Ectodermal cell (in vitro differentiated cells): ENCODE data around the gene KLHL5.

Experiments used
- H3K27ac ChIP-seq: 2 replicates; pipeline ENCODE4 v1.7.0; 2013; ENCODE audit warnings: mild to moderate bottlenecking, low read depth, low read length; ENCODE audit not compliant: insufficient read depth, poor library complexity, severe bottlenecking
- H3K27me3 ChIP-seq: 2 replicates; pipeline ENCODE4 v1.7.0; 2013; ENCODE audit warnings: mild to moderate bottlenecking, low read length; ENCODE audit not compliant: insufficient read depth, control insufficient read depth, poor library complexity, severe bottlenecking
- H3K36me3 ChIP-seq: one replicate; pipeline ENCODE4 v1.7.0; 2013; ENCODE audit warnings: low read length; ENCODE audit not compliant: control insufficient read depth, insufficient read depth
- H3K4me1 ChIP-seq: one replicate; pipeline ENCODE4 v1.7.0; 2013; ENCODE audit warnings: low read length; ENCODE audit not compliant: control insufficient read depth, insufficient read depth
- H3K4me3 ChIP-seq: 2 replicates; pipeline ENCODE4 v1.7.0; 2013; ENCODE audit warnings: low read depth, low read length, control low read depth; ENCODE audit not compliant: insufficient read depth
- H3K9me3 ChIP-seq: 2 replicates; pipeline ENCODE4 v1.7.0; 2013; ENCODE audit warnings: mild to moderate bottlenecking, low read length, moderate library complexity; ENCODE audit not compliant: control insufficient read depth
- WGBS, 2 experiments: methylation state at CpG; one replicate each; pipeline ENCODE4 v1.1.7; 2013; ENCODE audit warnings: missing lambda C conversion rate in 2 of 2; 5-methylcytosine and 5-hydroxymethylcytosine counted together

Gene KLHL5

DNA sequence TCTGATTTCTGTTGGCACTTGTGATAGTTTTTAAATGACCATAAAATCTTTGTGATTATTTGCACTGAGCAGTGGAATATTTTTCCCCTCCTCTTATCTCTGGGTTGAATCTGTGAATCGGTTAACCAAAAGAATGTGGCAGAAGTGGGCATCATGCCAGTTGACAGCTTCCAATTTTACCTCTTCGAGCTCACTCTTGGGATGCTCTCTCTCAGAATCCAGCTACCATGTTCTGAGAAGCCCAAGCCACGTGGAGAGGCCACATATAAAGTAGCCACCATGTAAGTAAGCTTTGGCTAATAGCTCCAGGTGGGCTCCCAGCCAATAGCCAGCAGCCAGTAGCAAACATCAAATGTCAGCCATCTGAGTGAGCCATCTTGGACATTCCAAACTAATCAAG lies 107.4 kb downstream of the KLHL5 start:
- H3K9me3 ChIP-seq = no peaks in the 10 kb centered on the region
- 84 to 87% methylated on average over 3 of the region's 3 CpGs for WGBS, 2 experiments
- no peak overlapping the region for H3K4me3 ChIP-seq
- H3K36me3 ChIP-seq = no peaks in the 10 kb centered on the region
- H3K27ac ChIP-seq = no peak overlapping the region
- no peaks in the 10 kb centered on the region for H3K27me3 ChIP-seq
- no peaks in the 10 kb centered on the region for H3K4me1 ChIP-seq

- Histone ChIP-seq H3K4me1 (no peaks in the 10 kb centered on the region), H3K27ac (no peak overlapping the region), H3K27me3 (no peaks in the 10 kb centered on the region), H3K36me3 (no peaks in the 10 kb centered on the region), H3K4me3 (no peak overlapping the region), H3K9me3 (no peaks in the 10 kb centered on the region)
- 92 to 96% methylated on average over 10 to 12 of the region's 12 CpGs for WGBS, 2 experiments
These were observed 108.3 kb downstream of the KLHL5 start for GRCh38 chr4:39170301-39170700.
